Renal cortical epithelial cell (primary cell): Measurements from ENCODE around the gene GLRX. TPM values are rescaled to one million over a fixed set of nuclear protein-coding genes. Genes with fewer than 3 reads are reported as not detected.
"Not testable (repeated sequence)": the region's sequence is repeated elsewhere in the genome, so short reads cannot be mapped to it uniquely, and the experiment has no call there.

Experiments used
- DNase-seq: peaks from one replicate; pipeline ENCODE4 v3.0.0-alpha.2; 2011; ENCODE audit warnings: low read depth
- total RNA-seq: library from RNA; depleted of rRNA; stranded (reverse); fragments of >200 nt; gene quantifications from 2 replicates; pipeline ENCODE4 v1.2.3, GENCODE V29; 2014

The GLRX gene
- total RNA-seq, 1 donor from 2014 or later: 43.6 TPM

DNA sequence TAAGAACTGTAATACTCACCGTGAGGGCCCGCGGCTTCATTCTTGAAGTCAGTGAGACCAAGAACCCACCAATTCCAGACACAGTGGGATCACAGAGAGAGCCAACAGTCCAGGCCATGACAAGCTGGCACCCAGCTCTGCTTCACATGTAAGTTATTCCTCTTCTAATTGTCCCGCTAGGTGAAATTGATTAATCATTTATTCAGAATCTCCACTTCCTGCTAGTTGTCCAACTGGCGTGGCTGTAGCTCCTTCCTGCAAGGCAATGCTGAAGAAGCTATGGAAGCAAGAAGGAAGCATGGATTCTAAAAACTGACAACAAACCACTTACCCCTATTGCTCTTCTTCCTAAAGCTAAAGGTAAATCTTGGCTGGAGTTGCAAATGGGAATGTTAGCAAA is 30.0 kb upstream of the GLRX start:
- peak; percentile 82 for DNase-seq

DNA sequence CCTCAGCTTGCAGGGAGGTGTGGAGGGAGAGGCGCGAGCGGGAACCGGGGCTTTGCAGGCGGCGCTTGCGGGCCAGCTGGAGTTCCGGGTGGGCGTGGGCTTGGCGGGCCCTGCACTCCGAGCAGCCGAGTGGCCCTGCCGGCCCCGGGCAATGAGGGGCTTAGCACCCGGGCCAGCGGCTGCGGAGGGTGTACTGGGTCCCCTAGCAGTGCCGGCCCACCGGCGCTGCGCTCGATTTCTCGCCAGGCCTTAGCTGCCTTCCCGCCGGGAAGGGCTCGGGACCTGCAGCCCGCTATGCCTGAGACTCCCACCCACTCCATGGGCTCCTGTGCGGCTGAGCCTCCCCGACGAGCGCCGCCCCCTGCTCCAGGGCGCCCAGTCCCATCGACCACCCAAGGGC is 28.6 kb upstream of the GLRX start:
- DNase-seq: not testable (repeated sequence)

DNA sequence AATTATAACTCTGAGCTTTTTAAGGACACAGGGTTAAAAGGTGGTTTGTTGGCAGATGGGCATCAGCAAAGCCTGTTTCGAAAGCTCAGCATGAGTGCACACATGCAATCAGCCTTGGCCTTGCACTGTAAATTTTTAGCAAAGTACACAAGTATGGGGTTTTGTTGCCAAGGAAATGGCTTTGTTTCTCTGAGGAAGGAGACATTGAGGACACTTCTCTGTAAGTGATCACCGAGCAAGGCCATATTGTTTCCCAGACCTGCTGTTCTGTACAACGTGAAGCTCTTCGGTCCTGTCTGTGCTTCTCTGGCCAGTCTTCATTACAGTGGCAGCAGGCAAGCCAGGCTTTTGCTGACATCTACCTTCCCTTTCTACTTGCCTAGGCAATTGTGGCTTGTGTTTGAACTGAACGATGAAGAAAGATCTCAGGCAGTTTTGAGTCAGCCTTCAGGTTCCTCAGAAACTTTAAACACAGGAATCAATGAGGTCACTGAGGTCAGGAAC is 27.9 kb upstream of the GLRX start:
- DNase-seq: peak; percentile 90

DNA sequence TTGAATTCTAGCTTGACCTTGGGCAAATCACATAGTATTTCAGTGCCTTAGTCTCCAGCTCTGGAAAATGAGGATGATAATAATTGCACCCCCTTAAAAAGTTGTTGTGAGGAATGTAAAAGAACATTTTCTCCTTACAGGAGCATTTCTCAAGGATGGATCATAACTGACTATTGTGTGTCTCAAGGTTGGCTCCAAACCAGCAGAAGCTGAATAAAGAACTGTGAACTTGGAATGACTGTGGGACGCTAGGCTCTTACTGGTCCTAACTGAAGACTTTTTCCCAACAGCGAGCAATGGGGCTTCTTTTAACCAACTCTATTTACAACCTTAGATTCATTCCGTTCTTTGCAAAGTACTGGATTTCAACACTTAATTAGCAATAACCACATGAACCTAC is 26.2 kb upstream of the GLRX start:
- DNase-seq: no peak

DNA sequence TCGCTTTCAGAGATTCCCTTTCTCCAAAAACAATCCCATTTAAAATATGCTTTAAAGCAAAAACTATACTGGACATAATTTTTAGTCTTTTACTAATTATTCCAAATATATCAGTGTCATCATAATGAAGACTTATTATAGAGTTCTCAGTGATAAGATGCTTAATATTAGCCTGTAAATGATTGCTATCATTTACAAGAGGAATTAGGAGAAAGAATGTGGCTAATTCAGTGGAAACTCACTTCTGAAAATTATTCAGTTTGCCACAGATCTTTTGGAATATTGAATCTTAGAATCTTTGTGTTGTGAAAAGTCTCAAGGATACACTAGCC is 24.7 kb upstream of the GLRX start:
- DNase-seq: no peak

DNA sequence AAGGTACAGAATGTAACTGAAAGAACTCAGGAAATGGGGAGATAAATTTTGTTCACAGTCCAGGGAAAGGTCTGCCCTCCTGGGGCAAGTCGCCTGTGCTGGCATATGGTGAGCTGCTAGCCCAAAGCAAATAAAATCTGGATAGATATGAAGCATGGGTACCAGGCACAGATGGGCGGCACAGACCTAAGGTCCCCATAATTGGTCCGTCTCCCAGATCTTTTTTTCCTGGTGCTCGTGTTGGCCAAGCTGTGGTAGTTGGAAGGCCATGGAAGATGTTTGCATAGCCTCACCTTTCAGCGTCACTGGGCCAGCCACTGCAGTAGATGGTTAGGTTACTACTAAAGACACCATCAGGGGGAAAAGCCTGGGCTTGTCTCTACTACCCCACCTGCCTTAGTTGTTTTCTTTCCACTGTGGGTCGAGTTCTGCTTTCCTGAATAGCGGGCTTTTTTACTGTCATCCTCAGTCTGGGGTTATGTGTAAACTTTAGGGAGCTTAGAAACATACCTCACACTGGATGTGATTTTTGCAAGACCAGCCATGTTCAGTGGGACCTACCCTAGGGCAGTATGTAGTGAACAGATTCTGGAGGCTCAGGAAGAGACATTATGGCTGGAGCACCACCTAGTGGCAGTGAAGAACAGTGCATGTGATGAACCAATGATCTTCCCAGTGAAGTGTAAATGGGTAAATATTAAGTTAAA is 24.2 kb upstream of the GLRX start:
- DNase-seq: peak; percentile 69

DNA sequence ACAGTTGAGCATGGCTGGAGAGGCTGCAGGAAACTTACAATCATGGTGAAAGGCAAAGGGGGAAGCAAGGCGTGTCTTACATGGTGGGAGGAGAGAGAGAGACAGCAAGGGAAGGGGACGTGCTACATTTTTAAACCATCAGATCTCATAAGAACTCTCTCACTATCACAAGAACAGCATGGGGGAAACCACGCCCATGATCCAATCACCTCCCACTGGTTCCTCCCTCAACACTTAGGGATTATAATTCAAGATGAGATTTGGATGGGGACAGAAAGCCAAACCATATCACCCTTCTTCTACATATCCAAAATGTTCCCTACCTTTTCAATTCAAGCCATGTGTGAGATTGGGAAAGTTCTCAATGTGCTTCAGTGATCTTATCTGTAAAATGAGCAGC is 22.9 kb upstream of the GLRX start:
- DNase-seq: no peak

DNA sequence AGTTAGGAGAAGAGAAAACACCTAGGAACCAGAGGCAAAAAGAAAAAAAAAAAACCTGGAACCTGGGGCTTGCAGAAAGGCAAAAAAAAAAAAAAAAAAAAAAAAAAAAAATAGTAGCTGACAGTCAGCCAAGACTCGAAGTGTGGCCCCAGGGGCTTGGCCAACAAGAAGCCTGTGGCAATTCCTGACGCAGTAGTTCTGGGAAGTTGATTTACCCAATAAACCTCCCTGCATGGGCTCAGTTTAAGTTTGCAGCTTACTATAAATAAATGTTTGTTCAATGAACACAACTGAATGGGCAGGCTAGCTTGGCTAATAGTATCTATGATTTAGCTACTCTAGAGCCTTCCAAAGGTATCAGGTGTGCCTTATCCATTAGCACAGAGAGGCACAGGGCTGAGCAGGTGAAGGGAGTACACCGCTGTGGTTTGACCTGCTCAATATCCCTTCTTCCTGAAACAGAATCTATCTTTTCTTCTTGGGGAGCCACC is 21.3 kb upstream of the GLRX start:
- DNase-seq: peak; percentile 67

DNA sequence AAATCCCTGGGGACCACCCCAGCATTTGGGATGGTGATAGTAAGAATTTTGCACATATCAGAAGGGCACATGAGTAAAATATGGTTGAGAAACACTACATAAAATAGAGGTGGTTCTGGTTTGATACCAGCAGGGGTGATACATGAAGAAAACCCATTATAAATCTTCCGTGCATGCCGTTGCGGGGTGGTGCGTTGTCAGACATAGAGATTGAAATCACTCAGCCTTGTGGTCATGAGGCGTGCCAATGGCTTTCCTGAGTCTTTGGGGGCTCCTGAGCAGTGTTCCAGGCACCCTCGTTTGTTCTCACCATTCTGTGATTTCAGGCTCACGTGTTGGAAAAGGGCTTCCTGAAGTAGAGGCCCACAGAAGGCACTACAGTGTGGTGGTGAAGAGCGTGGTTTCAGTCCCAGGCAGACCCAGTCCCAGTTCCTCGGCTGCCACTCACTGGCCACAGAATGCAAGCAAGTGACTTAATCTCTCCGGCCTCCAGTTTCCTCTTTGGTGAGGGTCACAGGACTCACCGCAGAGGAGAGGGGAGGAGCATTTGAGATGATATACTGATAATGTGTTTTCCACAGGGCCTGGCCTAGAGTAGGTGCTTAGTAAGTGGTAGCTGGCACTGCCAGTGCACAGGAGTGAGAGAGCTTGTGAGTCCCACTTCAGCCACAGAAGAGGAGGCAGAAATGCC is 20.5 kb upstream of the GLRX start:
- peak; percentile 82 for DNase-seq

DNA sequence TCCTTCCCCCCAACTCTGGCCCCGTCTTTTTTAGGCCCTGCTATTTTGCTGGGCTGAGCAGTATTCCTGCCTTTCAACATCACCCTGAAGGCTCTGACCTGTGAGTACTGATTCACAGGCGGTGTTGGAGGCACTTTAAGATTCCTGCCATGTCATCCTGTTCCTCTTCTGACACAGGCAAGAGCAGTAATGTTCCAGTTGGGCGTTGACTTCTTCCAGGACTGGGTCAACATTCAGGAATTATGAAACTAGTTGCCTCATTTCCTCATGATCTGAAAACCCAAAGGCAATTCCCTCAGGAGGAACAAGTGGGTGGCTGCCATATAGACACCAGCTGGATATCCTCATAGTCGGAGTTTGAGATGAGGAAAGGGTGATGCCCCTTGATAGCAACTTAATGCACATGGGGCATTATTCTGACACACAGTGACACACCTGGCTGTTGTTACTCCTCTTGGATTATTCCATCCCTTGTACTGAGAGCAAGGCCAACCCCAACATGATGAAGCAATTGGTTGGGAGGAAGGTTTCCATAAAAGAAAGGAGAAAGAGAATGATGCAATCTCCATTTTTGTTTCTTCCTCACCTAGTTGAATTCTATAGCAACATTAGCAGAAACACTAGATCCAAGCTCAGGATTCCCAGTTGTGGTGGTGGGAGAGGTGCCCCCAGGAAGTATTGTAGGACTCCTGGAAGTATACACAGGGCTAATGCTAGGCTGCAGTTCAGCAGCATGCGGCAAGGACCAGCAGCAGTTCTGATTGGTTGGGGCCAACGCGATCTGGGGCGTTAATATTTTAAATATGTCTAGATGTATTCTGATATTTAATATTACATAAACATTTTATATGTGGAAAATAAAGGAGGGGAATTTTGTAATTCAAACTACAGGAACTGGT is 19.6 kb upstream of the GLRX start:
- peak; percentile 51 for DNase-seq

DNA sequence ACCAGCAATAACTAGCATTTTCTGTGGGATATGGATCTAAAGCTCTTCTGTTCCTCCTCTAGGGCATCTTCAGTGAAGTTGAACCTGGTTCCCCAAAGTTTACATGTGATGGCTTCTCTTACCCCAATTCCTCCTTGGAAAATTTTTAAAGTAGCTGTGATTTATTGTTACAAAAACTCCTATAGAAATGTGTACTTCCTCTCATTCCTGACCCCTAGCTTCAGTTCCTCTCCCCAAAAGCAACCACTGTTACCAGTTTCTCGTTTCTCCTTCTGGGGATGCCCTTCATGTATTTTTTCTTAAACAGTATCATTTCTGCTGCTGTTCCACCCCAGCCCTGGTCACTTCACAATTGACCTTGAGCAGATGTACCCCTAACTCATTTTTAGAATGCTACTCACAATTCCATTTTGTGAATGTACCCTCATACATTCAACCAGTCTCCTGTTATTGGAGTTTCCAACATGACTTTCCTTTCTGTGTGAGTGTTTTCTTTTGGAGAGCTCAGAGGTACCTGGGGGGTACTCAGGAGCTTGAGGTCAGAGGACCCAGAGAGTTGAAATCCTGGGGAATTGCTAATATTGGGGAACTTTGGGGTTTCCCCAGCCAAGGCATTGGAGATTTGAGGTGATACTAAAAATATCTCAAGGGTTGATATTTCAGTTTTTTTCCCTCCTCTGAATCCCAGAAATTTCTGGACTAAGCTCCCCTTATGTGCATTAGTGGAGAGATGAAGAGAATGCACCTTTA is 18.6 kb upstream of the GLRX start:
- DNase-seq: no peak

DNA sequence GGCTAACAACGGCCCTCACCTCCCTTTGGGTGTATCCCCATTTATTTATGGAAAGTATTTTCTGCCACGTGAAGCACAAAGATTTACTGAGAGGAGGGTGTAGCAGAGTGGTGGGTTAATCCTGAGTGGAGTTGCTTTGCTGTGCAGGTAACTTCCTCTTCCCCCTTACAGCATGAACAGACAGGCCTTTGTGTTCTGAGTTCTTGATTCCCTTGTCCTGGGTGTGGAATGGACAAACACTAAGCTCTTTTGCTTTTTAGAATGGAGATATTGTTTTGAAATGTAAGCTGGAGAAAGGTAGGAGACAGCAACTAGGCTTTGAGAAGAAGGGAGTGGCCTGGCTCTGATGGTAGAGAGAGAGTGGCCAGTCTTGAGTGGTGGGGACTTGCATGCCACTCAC is 17.1 kb upstream of the GLRX start:
- no peak for DNase-seq

DNA sequence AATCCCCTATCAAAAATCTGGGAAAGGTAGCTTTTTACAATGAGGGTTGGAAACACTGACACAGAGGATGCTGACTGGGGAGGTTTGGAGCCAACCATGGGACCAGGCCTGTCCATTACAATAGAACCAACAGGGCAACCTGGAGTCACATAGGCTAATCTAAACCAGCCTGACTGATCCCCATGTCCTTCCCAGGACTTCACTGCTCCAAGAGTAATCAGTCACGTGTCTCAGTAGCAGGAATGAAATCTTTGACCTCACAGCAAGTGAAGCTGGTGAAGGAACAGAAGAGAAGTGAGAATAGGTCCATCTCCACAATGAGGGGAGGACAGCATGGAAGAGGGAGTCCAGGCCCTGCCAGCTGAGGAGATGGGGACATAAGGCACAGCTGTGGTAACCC is 16.0 kb upstream of the GLRX start:
- DNase-seq: no peak

DNA sequence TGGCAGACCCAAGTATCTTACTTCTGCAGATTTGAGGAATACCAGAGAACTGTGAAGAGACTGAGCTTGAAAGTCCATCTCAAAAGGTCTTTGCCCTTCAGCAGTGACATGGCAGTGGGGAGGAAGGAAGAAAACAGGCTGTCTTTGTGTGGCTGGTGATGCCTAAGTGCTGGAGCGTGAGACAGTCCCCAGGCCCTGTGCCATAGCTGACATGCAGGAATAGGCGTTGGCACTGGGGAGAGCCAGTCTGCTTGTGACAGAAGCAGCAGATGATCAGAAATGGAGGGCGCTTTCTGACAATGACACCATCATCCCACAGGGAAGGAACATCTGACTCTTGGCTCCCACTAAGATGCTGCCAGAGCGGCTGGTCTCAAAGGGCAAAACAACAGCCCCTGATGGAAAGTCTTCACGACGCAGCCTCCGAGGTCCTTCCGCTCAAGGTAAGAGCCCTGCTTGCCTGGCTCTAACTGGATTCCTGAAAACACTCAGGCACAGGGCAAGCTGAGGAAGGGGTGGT is 15.5 kb upstream of the GLRX start:
- no peak for DNase-seq

DNA sequence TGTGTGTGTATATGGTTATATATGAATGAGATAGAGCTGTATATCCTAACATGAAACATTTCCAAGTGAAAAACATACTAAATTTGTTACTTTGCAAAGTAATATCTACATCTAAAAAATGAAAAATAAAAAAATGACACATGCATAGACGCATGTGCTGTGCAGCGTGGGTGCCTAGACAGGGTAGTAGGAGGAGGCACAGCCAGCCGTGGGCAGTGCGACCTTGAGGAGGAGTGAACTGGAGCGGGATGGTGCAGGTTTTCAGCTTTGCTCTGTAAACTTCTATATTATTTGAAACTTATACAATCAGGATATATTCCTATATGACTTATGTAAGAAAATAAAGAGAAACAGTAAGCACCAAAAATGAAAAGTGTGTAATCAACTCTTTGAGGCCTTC is 15.0 kb upstream of the GLRX start:
- DNase-seq: no peak

DNA sequence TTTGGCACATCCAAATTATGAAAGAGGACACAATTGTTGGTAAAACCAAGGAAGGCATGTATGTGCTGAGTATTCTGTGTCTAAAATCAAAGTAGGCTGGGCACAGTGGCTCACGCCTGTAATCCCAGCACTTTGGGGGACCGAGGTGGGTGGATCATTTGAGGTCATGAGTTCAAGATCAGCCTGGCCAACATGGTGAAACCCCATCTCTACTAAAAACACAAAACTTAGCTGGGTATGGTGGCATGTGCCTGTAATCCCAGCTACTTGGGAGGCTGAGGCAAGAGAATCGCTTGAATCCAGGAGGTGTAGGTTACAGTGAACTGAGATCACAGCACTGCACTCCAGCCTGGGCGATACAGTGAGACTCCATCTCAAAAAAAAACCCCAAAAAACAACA is 14.4 kb upstream of the GLRX start:
- DNase-seq: not testable (repeated sequence)

DNA sequence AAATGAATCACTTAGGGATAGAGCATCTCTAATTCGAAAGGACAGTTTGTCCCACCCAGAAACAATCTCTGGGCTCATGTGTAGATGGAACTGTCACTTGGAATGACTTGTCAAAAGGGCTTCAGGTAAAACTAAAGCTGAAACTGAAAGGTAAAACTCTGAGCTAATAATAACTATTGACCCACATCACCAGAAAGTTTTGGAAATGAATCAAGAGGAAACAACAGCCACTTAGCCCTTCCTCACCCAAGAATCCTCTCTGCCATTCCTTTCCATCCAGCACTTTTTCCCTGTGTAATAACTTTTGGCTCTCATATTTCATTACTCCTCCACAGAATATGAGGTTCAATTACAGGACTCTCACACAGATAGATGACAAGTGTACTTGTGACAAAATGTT is 14.0 kb upstream of the GLRX start:
- no peak for DNase-seq

DNA sequence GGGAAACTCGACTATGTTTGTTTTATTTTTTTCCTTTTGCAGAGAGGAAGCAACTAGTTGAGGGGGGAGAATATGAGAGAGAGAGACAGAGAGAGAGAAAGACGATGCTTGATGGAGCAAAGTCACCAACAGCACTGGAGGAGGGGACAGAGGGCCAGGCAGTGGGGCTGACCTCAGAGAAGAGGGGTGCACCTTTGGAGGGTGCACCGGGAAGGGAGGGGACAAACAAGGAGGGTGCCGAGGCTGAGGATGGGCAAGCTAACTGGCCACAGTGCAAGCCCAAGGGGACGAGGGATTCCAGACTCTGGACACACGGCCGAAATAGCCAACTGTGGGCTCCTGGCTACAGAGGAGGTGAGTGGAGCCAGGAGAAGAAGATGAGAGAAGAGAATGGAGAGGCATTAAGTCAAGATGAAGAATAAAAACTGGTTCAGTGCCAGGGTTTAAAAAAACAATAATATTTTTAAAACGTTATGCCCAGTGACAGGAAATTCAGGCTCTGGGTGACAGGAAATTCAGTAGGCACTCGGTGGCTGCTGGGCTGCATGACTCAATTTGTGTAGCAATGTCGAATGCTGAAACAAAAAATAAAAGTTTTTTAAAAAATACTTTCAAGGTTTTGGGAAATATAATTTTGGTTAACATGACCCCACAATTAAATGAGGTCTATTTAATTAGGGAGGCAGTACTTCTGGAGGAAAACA is 13.3 kb upstream of the GLRX start:
- DNase-seq: no peak

DNA sequence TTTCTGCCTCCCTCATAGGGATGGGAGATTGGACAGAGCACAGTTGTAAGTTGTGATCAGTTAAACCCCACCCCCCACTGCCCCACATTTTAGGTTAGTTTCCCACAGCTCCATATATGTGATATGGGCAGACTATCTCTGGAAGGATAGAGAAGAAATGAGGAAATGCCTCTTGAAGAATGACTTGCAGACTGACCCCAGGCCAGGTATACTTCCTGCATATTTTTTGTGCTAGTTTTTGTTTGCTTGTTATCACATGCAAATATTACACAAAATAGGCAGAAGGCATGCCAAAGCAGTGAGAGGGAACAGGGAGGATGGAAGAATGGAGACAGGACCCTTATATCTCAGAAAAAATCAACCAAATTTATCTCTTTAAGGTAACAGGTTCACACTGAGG is 10.1 kb upstream of the GLRX start:
- no peak for DNase-seq

DNA sequence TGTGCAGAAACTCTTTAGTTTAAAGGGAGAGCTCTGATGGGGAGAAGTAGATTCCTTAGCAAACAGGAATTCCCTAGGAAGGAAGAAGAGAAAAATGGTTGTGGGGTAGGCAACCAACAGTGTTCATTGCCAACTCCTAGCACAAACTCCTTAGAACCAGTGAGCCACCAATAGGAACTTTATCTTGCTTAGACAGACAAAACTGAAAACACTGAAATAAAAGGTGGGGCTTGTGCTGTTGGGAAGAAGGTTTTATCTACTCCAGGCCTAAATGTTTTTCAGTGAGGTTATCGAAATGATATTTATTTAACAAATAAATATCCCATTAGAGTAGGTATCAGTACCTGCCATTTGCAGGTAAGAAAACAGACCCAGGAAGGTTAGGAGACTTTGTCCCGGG is 7.7 kb upstream of the GLRX start:
- DNase-seq: no peak

DNA sequence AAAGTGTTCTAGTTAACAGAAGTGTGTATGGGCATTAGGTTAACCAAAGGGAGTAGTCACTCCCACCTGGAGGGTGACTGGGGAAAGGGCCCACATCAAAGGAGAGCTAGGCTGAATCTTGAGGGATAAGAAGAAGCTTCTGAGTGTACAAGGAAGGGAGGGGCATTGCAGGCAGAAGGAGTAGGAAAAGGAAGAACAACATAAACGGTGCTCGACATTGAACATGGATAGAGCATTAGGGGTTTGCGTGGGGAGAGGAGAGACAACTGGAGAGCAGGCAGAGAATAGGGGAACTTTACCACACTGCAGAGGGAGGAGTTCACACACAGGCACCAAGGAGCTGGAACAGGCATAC is 5.3 kb upstream of the GLRX start:
- no peak for DNase-seq
